Activated T-cell treated with anti-CD3 and anti-CD28 coated beads for 4 hours (primary cell): ENCODE results near the gene CDC25A.
"Not testable (repeated sequence)": the region's sequence is repeated elsewhere in the genome, so short reads cannot be mapped to it uniquely, and the experiment has no call there.

ENCODE experiments used
- DNase-seq: peaks from one replicate; pipeline ENCODE4 v3.0.0-alpha.2; 2020

CDC25A gene

DNA sequence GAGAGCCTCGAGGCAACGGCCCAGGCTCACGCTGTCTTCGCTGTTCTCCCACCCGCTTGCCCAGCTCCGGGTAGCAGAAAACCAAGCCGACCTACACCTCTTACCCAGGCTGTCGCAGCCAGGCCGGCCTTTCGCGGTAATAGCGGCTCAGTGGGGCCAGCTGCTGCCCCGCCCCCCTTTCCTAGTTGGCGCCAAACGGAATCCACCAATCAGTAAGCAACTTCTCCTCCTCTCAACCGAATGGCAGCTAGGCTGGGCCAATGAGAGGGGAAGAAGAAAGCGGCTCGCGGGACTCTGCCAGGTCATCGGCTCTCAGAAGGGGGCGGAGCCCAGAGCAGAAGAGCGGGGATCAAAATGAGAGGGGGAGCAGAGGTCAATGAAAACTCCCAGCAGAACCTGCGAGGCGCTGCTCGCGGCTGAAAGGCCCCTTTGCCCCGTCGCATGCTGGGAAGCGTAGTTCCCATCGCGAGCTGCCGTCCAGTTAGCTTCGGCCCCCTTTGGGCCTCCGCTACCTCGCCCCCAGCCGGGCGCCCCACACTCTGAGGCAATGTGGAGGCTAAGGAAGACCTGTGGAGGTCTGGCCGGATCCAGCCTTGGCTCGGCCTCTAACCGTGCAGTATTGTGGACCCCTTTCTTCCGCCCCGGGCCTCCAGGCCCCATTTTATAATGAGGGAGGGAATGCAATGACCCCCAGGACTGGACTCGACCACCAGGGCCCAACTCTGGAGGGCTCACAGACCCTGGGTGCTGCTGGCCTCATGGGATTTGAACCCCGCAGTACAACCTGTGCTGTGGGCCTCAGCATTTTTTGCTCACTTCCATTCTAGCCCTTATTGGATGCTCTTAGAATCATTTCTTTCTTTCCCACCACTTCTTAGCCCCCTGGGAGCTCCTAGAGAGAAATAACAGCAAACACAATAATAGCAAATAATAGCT lies at the start of gene CDC25A:
Gene CDC25A, minus strand, starts transcription at position 152 of the 936 bp plus-strand sequence. CDS start 470 bp downstream, outside the sequence.
- DNase-seq, result peak; percentile 87

DNA sequence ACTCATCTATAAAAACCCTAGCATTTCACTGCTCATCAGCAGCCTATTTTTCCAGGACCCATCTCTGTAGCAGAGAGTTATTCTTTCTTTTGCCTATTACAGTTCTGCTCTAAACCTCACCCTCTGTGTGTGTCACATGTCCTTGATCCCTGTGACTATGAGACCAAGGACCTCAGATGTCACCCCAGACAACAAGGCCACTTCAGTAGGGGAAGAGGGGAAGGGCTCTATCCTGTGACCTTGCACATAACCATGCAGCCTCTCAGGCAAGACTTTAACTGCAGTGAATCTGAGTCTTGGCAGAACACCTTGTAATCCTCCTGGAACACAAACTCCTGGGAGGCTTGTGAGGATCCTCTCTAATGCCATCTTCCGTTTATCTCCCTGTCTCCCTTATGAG lies 48.3 kb upstream of the CDC25A start:
- no peak for DNase-seq

DNA sequence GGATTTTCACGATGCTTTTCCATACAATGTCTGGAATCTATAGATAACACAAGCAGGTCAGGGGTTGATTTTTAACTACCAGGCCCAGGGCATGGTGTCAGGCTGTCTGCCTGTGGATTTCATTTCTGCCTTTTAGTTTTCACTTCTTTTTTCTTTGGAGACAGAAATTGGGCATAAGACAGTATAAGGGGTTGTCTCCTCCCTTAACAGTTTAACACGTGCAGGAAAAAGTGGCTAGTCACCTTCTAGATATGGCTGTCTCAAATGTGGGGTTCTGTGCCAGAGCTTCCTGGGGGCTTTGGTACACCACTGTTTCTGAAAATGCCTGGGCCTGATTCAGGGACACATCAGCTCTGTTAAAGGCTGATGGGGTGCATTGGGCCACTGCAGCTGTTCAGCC lies 45.3 kb upstream of the CDC25A start:
- DNase-seq, result no peak

DNA sequence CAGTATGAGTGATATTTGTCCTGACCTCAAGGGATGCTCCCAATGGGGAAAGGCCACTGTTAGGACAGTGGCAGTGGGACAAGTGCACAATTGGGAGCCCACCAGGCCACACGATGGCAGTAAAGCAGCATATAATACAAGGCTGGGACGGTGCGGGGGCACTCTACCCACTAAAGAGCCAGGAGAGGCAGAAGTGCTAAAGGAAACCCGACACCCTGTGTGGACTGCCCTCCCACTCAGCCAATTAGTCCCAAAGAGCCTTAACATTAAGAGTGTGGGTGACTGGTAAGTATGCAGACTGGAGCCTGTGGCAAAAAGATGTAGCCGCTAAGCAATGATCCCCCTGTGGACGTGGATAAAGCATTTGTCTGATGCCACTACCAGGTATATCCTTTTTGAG lies 44.5 kb upstream of the CDC25A start:
- DNase-seq, result peak; percentile 36

DNA sequence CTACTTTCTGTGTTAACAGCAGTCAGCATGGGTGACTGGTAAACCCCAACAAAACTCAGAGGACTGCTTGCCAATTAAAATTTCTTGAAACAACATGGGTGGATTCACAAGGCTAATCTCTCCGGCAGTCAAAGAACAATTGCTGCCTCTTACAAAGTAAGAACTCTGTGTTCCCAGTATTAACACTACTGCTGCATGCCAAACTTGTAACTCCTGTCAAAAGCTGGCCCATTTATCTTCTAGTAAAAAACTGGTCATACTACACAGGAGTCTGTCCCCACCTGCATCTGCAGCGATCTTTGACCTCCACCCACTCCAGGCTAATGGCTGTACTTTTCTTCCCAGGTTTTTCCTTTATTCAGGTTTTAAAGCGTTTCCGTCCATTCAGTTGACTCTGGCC lies 44.0 kb upstream of the CDC25A start:
- DNase-seq, result no peak

DNA sequence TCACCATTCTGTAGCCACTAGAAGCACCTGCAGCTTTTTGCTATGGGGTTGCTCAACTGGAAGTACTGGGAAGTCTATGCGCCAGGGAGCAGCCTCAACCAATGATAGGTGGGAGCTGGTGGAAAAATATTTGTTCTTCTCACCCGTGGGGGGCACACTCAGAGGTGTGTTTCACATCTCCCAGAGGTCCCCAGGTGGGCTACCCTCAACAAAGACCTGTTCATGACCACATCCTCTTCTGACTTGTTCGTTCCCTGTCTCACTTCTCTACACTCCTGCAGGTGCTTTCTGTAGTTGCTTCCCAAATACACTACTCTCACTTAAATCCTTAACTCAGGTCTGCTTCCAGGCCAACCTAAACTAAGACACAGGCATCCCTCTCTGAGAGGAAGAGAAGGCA lies 38.7 kb upstream of the CDC25A start:
- no peak for DNase-seq

DNA sequence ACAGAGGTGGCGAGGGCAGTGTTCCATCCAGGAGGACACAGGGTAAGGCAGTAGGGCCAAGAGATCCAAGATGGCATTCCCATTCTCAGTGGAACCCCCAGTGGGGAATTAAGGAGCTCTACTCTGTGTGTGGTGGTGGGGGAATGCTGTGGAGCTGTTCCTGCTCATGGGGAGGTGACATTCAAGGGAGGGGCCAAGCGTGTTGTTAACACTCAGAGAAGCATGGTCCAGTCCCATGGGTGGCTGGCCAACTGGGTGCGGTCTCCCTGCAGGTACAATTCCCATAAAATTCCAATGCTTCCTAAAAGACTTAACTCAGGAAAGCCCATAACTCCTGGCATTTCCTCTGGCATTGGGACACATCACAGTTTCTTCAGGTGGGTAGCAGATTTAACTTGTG lies 37.4 kb upstream of the CDC25A start:
- DNase-seq, result no peak

DNA sequence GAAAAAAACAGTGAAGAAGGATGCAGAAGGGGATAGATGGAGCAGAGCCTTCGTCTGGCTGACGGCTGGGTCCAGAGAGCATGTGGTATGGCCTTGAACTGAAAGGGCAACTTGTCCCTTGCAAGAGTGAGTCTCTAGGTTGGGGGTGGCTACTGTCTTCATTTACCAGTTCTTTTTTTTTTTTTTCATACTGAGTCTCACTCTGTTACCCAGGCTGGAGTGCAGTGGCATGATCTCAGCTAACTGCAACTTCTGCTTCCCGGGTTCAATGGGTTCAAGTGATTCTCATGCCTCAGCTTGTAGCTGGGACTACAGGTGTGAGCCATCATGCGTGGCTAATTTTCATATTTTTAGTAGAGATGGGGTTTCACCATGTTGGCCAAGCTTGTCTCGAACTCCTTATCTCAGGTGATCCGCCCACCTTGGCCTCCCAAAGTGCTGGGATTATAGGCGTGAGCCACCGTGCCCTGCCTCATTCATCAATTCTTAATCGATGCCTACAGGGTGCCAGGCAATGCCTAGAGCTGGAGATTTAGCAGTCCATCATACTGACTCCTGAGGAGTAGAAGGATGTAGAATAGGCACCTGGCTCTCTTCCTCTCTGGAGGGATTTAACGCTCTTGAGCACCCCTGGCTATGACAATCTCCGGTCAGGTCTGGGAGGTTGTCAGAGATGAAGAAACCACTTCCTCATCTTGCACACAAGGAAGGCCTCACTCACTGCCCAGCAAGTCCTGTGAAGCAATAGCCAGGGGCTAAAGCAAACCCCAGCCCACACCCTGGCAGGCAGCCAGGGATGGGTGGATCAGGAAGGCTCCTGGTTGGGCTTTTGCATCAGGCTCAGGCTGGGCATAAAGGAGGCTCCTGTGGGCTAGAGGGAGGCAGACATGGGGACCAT lies 34.6 kb upstream of the CDC25A start, which contains the start of gene CAMP:
Gene CAMP, plus strand, starts transcription at position 880 of the 898 bp plus-strand sequence. Its CDS starts 17 bp downstream, at position 897.
- no peak for DNase-seq

DNA sequence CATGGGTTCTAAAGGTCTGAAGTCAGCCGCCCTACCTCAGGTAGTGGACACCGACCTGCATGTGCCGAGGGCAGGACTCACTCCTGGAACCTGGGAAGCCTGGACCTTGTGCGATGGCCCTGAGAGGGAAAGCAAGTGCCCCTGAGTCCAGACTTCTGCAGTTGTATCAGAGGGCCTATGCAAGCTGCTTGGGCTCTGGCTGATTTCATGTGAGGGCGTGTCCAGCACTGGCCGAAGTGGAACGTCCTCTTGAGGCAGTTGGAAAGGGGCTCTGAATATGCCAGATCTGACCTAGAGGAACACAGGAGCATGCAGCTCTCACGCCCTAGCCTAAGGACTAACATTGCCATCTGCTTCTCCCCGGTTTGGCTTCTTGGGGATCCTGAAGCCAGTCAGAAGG lies 32.5 kb upstream of the CDC25A start:
- DNase-seq, result no peak

DNA sequence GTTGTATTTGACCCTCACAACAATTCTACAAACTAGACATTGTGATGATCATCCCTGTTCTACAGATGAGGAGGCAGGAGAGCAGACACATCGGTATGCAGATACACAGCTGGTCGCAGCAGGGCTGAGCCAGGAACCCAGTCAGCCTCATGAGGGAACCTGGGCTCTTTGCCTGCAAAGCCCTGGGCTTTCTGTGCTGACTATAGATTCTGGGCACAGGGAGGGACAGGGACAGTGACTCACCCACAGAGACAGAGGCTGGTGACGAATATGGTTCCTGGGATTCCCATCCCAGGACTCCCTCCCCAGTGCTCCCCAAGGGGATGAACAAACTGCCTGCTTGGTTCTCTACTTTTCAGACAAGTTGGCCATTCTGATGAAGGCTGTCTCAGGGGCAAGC lies 31.3 kb upstream of the CDC25A start:
- no peak for DNase-seq

DNA sequence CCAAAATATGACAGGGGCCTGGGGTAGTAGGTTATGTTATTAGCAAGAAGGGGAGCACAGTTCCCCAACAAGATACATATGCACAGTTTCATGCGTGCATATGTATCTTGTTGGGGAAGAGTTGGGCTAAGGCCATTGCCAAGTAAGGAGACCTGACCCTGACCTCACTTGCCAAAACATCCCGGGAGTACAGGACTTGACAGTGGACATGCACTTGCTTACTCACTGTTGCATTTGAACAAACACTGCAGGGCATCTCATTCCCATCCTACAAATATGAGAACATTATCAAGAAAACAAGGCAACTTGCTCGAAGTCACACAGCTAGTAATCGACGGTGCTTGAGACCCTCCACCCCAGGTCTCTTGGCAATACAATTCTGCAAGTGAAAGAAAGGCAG lies 30.3 kb upstream of the CDC25A start:
- no peak for DNase-seq

DNA sequence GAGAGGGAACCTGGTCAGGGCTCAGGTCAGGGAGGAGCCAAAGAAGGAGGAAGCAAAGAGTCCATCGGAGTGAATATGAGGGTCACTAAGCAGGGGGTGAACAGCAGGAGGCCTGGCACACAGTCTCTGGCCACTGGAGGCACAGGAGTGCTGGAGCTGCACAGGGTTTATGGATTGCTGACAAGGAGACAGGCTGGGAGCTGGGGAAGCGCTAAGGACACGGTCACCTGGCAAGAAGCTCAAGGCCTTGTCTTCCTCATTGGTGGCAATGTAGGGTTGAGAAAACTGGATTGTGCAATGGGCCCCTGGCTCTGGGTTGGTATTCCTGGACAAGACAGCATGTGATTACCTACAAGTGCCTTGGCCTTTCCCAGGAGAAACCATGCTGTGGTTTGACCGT lies 29.2 kb upstream of the CDC25A start:
- no peak for DNase-seq

DNA sequence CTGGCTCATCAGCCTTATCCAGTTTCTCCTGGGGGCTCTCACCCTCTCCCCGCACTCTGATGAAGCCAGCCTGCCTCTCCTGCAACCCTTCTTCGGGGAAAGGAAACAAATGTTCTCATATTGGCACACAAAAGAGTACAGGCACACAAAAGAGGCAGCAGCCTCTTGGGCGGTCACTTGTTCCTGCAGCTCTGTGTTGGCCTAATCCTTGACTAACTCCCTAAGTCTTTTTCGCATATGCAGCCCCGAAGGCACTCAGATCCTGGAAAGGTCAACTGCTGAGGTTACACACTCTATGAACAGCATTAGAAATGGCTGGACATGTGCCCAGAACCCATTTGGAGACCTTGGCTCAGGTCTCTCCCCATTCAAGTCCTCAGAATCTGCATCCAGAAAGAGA lies 27.7 kb upstream of the CDC25A start:
- DNase-seq, result no peak

DNA sequence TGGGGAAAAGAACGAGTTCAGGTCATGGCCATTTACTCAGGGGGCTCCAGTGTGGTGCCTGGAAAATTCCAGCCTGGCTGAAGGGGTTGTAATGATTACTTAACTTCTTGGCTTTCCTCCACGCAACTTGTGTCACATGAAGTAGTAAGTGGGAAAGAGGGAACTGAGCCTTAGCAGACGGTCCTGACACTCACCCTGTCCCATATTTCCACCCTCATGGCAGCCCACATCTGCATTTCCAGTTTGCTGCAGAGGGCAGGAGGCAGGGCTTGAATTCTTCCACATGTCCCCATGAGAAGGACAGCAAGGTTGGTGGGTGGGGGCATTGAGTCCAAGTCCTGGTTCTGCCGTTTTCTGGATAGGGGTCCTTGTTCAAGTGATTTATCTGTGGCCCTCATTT lies 27.2 kb upstream of the CDC25A start:
- no peak for DNase-seq

DNA sequence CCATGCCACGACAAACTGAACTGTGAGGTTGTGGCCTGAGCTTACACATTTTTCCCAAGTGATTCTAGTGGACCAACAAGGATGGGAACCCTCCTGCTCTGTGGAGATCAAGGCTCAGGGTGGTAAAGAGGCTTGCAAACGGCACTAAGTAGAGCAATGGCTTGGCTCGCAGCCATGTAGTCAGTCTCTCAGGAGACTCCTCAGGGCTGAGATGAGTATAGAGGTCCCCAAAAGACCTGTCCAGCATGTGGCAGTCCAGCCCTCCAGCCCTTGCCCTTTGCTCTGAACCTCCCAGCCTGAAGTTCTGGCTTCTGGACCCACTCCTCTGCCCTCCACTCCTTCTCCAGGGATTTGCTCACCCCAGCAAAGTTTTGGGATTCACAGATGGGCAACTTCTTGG lies 26.8 kb upstream of the CDC25A start:
- DNase-seq, result no peak

DNA sequence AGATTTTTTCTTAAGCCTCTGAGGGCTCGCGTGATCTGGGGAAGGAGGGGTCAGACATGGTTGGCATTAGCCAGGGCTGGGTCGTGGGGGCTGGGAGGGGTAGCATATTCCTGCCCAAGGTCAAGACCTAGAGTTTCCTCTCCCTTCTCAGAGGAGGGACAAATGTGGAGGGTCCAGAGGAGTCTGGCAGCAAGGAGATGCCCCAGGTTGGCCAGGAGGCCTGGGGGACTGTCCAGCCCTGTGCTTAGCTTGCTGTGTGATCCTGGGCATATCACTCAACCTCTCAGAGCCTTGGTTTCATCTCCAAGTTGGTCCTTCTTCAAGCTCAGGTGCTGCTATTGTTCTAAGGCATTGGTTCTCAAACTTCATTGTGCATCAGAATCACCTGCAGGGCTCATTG lies 26.0 kb upstream of the CDC25A start:
- no peak for DNase-seq

DNA sequence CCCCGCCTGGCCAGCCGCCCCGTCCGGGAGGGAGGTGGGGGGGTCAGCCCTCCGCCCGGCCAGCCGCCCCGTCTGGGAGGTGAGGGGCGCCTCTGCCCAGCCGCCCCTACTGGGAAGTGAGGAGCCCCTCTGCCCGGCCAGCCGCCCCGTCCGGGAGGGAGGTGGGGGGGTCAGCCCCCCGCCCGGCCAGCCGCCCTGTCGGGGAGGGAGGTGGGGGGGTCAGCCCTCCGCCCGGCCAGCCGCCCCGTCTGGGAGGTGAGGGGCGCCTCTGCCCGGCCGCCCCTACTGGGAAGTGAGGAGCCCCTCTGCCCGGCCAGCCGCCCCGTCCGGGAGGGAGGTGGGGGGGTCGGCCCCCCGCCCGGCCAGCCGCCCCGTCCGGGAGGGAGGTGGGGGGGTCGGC lies 23.6 kb upstream of the CDC25A start:
- DNase-seq, result not testable (repeated sequence)

DNA sequence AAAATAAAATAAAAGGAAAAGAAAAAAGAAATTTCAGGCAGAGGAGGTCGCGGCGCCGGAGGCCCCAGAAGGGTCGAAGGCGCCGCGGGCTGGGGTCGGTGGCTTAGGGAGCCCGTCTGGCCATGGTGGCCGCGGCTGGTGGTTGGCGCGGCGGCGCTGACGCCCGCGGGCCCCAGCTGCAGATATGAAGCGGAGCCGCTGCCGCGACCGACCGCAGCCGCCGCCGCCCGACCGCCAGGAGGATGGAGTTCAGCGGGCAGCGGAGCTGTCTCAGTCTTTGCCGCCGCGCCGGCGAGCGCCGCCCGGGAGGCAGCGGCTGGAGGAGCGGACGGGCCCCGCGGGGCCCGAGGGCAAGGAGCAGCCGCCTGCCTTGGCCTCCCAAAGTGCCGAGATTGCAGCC lies 22.3 kb upstream of the CDC25A start:
- not testable (repeated sequence) for DNase-seq

DNA sequence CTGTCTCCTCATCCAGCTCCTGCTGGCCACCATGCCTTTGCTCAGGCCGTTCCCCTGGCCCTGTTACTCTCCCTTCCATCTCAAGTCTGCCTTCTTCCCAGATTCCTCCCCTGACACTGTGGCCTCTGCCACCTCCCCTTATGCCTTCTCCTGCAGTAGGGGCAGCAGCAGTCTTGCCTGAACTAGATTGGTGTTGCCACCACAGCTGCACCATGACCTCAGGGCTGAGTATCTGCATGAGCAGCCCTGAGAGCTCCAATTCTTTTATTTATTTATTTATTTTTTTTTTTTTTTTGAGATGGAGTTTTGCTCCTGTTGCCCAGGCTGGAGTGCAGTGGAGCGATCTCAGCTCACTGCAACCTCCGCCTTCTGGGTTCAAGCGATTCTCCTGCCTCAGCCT lies 21.2 kb upstream of the CDC25A start:
- DNase-seq, result no peak

DNA sequence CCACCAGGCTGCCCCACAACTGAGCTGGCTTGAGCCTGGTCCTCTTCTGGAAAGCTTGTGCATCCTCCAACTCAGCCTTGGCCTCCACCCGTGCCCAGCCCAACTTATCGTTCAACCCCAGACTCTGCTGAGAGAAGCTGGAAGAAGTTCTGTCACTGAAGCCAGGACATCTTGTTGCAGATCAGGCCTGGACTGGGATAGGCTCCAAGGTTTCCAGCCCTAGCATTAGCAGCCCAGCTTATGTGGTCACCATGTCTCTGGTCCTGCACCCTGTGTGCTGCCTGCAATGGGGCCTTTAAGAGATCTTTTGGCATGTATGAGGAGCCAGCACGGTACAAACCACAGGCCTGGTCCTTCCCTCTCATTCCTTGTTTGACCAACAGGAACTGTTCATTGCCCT lies 19.9 kb upstream of the CDC25A start:
- no peak for DNase-seq

DNA sequence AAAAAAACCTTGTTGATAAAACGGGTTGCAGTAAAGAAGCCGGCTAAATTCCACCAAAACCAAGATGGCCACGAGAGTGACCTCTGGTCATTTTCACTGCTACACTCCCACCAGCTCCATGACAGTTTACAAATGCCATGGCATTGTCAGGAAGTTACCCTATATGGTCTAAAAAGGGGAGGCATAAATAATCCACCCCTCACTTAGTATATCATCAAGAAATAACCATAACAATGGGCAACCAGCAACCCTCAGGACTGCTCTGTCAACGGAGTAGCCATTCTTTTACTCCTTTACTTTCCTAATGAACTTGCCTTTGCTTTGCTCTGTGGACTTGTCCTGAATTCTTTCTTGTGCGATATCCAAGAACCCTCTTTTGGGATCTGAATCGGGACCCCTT lies 14.4 kb upstream of the CDC25A start:
- no peak for DNase-seq

DNA sequence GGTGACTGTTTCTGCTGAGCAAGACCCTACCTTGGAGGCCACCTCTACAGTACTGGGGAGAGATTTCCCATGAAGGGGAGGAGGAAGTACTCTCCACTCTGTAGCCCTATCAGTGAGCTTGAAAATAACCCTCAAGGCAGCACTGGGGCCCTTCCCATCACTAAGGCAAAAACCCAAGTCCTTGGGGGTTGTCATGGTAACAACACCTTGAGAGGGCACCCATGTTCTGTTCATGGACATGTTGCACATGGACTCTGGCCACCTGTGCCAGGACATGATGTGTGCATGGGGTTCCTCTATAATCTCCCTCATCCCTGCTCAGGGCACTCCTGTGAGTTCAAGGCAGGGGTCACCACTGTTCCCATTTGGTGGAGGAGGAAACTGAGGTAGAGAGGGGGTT lies 10.9 kb upstream of the CDC25A start:
- DNase-seq, result no peak

DNA sequence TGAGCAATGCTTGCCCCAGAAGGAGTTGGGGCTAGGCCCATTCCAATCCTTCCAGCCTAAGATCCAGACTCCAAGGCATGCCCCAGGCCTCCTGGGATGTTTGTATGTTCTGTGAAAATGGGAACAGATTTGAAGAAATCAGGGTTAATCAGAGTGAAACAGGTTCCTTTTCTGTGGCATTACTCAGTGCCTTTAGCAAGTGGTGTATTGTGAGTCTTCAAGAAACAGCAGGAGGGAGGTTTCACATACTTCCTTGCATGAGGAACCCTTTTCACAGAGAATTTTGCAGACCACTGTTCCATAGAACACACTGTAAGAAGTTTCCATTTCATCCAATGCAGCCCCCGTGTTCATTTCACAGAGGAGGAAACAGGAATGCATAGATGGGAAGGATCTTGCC lies 8.4 kb upstream of the CDC25A start:
- DNase-seq, result no peak
